HG02852 (cell line): ENCODE measurements around the gene COG1.

ENCODE experiments used
- ATAC-seq: cut with Tn5 transposase; IDR thresholded peaks from one replicate; pipeline ENCODE4 v1.9.1; 2021; ENCODE audit warnings: mild to moderate bottlenecking, moderate library complexity; ENCODE audit not compliant: unreplicated experiment

Gene COG1

DNA sequence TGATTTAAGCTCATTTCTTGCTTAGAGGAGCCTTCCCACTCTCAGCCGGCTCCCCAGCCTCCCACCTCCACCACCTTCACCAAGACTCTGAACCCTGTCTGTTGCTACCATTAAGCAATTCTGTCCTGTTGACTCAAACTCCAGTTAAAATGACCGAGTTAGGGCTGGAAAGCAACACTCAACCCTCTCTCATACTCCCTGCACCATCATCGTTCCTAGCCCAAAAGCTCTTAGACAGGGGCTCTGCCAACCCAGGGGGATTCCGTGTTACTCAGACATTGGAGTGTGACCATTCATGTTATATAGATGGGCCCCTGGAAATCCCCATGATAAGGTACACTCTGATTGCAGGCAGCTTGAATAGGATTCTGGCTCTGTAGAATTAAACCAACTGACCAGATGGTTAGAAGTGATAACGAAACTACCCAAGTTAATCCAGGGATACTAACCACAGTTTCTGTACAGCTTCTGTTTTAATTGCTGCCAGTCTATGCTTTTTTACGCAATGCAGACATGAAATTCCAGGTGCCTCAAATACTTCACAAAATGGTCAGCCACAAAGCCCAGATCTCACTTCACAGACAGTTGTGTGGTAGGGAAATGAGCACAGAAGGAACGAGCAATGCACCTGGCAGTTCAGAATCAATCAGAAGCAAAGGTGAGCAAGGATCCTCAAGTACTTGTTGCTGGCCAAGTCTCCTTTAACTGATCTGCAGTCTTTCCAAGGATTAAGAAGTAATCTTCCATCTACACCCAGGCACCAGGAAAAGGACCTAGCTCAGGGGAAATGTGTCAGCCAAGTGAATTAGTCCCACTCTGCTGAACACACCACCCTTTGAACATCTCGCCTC lies 25.9 kb upstream of the COG1 start:
- ATAC-seq: no peak

DNA sequence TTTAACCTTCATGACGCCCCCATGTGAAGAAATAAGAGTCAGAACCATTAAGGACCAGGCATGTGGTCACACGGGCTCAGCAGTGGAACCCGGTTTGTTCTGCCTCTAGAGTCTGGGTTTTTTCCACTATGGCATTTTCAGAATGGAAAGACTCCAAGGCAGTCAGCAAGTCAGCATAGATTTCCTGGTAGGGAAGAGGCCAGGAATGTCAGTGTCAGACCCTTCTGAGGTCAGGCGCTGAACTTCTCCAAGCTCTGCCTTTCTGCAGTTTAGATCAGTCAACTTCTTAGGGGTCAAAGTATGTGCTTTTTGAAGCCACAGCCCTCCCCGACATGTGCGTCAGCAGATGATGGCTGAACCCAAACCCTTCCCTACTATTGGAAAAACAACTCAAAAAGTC lies 24.2 kb upstream of the COG1 start:
- no peak for ATAC-seq

DNA sequence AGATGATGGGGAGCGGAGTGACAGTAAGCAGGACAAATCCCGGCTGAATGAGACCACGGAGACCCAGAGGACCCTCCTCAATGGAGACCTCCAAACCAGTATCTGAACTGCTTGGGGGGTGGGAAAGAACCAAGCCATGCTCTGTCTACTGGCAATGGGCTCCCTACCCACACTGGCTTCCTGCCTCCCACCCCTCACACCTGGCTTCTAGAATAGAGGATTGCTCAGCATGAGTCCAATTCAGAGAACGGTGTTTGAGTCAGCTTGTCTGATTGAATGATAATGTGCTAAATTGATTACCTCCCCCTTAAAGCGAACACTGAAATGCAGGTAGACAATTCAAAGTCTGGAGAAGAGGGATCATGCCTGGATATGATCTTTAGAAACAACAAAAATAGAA lies 22.5 kb upstream of the COG1 start:
- no peak for ATAC-seq

DNA sequence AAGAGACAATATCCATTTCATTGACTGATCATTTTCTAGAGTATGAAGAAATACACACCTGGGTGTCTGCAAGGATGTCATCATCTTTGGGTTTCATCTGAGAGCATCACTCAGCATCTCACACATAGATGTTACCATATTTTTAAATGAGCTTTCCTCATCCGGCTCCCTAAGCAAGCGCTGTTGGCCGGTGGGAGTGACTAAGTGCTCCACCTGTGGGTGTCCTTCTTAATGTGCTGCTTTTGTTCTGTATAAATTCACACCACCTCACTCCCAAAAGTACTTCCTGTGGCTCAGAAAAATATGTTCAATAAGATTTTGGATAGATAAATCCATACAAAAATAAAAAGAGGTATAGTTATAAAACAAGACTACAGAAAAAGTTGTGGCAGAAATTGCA lies 20.6 kb upstream of the COG1 start:
- ATAC-seq: no peak

DNA sequence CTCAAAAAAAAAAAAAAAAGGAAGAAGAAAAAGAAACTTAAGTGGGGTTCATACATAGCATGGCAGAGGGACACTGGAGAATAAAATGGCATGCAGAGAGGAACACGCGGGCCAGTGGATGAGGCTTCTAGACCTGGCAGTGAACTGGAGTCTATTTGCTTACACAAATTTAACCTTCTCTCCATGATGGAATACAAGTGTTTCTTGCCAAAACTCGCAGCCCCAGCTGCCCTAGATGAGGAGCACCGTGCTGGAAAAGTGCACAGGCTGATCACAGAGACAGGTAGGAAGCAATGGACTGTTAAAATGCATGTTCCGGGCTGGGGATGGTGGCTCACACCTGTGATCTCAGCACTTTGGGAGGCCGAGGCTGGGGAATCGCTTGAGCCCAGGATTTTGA lies 18.7 kb upstream of the COG1 start:
- no peak for ATAC-seq

DNA sequence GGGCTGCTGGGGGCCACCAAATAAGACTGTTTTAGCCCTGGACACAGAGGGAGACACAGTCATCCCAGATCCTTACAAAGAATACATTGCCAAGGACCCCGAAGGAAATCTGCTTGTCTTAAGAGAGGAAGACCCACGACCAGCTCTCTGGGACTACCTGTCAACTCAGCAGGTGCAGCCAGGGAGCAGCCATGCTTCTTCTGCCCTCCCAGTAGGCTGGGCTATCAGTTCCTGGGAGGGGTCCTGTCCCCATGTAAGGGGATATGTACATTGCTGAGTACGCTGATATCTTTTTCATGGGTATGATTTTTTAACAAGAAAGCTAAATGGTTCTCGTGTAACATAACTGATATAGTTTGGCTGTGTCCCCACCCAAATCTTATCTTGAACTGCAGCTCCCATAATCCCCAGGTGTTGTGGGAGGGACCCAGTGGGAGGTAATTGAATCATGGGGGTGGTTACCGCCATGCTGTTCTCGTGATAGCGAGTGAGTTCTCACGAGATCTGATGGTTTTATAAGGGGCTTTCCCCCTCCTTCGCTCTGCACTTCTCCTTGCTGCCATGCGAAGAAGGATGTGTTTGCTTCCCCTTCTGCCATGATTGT lies 16.8 kb upstream of the COG1 start:
- ATAC-seq: no peak

DNA sequence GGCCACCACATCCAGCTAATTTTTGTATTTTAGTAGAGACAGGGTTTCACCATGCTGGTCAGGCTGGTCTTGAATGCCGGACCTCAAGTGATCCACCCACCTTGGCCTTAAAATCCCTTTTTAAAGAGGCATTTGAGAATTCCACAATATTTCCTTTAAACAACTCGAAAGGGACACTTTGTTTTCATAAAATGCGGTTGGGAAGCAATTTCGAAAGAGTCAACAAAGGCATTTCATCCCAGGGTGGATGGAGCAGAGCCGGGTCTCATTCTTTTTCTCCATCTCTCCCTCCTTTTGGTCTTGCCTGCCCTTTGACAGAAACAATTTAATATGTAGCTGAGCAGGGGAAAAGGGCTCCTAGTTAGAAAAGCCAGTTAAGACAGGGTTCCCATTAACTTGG lies 13.5 kb upstream of the COG1 start:
- ATAC-seq: no peak

DNA sequence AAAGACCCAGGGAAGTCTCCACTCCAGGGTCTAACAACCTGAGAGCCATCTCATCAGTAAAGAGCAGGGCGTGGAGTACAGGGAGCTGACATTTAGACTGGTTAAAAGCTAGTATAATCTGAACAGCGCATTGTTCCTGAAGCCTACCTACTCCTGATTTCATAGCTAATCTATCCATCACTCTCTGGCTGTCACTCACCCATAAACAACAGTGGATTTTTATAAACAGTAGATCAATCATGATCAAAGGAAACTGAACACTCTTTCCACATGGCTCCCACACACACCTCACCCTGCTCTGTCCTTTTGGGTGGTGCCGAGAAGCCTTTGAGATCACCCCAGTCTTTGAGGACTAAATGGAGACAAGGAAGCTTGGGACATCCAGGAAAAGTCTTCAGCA lies 13.0 kb upstream of the COG1 start:
- no peak for ATAC-seq

DNA sequence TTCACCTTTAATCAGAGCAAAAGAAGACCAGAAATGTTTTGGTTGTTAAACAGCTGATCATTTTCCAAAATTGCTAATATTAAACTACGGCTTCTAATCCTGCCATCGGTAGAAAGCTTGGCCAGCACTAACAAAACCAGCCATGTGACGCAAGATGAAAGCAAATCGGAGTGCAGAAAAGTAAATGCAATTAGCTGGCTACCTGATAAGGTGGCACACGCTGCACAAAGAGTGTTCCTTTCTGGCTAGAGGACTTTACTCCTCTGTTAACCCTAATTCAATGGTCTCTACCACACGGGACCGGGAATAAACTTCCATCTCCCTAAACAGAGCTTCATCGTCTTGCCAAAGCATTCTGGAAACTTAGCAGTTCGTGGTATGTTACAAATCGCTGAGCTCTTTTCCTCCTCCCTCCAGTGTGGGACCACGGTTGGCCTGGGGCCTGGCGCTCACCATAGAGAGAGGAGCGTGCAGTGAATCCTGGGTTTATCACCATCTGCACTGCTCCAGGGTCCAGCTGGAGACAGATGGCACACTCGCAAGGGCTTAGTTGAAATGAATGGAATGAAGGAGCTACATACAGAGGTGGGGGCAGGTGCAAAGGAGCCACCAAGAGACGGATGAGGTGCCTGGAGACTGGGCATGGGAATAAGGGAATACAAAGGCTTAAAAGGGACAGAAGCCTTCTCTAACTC lies 10.1 kb upstream of the COG1 start:
- ATAC-seq: no peak

DNA sequence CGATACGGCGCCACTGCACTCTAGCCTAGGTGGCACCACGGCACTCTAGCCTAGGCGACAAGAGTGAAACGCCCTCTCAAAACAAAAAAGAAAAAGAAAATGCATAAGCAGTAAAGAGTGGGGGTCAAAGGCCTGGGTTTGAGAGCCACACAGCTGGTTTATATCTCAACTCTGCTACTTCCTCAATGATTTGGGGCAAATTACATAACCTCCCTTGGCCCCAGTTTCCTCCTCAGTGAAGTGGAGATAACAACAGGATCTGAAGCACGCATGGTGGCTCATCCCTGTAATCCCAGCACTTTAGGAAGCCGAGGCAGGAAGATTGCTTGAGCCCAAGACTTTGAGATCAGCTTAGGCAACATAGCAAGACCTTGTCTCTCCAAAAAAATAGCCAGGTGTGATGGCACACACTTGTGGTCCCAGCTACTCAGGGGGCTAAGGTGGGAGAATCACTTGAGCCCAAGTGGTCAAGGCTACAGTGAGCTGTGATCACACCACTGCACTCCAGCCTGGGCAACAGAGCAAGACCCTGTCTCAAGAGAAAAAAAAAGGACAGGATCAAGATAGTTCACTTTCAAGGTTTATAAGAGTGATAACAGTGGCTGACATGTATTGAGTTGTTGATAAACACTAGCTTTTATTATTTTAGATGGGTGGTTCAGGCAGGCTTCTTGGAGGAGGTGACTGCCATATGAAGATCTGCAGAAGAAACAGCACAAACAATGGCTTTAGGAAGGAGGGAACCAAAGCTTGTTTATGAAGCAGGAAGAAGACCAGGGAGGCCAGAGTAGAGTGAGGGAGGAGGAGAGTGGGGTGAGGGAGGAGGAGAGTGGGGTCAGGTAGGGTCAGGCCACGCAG lies 8.5 kb upstream of the COG1 start:
- no peak for ATAC-seq

DNA sequence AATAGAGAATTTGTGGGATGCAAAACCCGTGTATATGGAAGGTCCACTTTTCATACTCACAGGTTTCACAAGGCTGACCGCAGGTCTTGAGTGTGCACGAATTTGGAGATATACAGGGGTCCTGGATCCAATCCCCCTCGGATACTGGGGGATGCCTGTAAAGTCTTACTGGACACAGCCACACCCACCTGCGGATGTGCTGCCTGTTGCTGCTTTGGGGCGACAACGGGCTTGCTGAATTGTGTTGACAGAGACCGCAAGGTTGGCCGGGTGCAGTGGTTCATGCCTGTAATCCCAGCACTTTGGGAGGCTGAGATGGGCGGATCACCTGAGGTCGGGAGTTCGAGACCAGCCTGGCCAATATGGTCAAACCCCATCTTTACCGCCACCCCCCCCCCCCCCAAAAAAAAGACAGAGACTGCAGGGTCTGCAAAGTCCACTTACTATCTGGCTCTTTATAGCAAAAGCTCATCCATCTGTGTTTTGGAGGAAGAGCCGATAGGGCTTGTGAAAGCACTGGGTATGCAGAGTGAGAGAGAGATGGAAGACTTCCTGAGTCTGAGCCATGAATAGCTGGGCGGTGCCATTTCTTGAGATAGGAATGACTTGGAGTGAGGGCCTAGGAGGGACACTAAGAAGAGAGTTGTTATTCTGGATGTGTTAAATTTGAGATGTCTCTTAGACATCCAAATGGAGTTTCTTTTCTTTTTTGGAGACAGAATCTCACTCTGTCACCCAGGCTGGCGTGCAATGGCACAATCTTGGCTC lies 6.4 kb upstream of the COG1 start:
- ATAC-seq: no peak

DNA sequence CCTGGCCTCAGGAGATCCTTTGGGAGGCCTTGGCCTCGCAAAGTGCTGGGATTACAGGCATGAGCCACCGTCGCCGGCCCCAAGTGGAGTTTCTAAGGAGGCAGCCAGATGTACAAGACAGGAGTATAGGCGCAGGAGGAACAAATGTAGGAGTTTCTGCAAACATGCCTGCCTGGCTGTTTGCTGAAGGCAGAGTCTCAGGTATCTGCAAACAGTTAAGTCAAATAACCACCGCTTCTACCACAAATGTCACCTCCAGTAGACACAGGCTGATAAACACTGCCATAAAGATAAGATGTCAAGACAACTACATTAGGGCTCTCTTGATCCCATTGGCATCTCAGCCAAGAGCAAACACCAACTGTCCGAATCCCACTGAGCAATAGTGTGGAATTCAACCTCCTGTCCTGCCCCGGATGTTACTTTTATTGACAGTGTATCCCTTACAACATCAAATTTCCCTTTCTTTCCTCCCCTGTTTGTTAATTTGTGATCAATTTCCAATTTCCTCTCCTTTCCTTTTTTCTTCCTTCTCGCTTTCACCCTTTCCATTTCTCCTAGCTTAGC lies 5.6 kb upstream of the COG1 start:
- ATAC-seq: no peak

DNA sequence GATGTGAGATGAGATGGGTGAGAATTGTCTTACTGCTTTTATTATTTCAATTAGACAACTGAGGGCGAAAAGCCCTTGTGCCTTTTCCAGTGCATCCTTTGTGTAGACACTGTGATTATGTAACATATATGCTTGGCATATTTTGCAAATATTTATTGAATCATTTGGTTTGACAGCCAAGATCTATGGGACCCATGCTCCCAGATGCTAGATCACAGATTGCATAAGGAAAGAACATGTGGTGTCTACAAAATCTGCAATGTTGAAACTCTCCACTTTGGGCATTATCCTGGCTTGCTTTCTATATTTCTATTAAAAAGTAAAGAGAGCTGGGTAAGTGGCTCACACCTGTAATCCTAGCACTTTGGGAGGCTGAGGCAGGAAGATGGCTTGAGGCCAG lies 4.8 kb upstream of the COG1 start:
- ATAC-seq: no peak

DNA sequence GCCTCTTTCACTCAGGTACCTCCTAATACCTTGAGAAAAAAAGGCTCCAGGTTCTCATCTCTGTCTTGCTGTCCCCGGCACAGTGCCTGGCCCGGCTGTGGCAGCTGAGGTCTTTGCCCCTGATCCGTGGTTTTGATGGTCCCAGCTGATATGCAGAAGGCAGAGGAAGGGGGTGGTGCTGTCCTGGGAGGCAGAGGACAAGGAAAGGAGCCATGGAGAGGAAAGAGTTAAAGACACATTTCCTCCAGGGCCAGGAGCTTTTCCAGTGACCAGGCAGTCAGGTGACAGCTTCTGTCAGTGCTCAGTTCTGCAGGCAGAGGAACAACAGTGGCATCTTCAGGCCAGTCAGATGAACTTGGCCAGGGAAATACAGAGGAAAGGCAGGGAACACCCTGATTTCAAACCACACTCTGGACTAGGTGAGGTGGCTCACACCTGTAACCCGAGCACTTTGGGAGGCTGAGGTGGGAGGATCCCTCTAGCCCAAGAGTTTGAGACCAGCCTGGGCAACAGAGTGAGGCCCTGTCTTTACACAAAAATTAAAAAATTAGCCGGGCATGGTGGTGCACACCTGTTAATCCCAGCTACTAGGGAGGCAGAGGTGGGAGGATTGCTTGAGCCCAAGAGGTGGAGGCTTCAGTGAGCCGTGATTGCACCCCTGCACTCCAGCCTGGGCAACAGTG lies 3.3 kb upstream of the COG1 start:
- ATAC-seq: no peak

DNA sequence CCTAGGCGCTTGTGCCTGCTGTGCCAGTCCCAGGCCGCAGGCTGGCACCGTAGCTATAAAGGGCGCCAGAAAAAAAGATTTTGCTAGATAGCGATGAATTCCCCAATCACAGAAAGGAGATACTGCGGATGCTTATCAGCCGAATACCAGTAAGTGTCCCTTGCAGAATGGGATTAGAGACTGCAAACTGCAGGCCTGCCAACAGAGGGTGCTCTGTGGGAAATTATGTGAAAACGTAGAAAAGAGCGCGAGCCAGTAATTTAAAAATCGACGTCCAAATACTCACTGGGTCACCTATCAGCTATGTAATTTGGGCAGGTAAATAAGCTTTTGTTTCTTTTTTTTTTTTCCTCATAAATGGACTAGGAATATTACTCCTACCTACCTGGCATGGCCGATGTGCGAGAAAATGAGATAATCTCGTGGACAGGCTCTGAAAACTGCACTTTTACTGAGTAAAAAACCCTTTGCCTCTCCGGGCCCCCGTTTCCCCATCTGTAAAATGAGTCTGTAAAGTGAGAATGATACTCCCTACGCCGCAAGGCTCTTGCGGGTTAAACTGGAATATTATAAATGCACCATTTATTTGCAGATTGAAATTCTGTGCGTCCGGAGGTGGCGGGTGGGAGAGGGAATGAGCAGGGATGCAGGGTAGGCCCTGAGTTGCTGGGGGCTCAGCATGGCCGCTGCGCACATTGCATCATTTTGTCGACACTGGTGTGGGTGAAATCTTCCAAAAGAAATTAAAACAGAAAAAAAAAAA lies 1.2 kb upstream of the COG1 start:
- ATAC-seq: no peak

DNA sequence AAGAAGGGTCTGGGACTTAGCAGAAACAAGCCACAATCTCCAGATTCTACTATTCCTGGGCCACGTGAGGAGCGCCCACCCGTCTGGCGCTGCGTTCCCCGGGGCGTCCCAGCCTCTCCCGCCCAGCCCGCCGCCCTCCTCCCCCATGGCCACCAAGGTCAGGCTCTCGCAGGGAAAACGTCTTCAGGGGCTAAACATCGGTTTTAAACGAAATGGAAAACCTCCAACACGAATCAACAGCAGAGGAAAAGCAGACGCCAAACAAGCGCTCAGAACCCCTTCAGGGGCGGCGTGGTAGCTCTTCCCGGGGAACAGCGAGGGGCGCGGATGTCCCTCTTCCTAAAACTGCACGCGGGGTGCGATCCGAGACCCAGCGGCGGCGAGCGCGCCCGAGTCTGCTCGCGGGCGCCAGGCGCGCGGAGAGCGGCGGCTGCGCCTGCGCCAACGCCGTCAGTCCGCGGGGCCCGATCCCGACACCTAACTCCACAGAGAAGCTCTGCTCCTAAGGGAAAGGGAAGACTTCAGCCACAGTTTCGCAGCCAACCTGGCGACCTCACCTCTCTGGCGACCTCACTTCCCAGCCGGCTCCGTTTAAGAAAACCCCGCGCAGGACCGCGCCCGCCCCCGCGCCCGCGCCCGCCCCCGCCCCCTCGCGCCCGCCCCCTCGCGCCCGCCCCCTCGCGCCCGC lies 505 bp upstream of the COG1 start:
- ATAC-seq: peak; percentile 61

DNA sequence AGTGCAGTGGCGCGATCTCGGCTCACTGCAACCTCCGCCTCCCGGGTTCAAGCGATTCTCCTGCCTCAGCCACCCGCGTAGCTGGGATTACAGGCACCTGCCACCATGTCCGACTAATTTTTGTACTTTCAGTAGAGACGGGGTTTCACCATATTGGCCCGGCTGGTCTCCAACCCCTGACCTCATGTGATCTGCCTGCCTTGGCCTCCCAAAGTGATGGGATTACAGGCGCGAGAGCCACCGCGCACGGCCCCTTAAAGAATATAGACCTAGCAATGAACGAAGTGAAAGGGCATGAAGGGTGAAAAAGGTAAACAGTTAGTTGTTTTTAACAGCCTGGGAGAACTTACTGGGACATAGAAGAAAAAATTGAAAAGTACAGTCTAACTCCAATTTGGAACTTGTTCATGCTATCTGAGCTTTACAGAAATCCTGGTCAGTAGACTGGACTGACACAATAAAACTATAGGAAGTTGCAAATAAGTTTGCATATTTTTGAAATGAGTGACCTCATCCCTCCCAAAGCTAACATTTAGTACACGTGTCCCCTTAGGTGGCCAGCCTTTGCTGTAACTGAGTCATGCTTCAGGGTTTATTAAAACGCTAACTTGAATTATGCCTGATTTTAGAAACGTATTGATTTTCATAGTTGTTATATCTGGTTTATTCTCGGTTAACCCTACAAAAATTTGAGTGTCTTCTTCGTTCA lies 1.8 kb downstream of the COG1 start:
- ATAC-seq: no peak

DNA sequence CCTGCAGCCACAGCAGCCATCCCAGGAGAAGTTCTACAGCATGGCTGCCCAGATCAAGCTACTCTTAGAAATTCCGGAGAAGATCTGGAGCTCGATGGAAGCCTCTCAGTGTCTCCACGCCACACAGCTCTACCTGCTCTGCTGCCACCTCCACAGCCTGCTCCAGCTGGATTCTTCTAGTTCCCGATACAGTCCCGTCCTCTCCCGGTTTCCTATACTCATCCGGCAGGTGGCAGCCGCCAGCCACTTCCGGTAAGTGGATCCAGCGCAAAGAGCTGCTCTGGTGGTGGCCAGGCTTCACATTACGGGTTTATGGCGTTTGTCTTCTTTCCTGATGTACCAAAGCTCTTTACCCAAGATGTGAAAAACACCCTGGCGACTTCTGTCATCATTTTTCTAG lies 3.6 kb downstream of the COG1 start:
- no peak for ATAC-seq
